HG02610 (cell line): ENCODE results near the gene FSTL3.

Experiments used
- ATAC-seq: cut with Tn5 transposase; IDR thresholded peaks from one replicate; pipeline ENCODE4 v1.9.1; 2021; ENCODE audit warnings: mild to moderate bottlenecking, moderate library complexity; ENCODE audit not compliant: unreplicated experiment

Gene FSTL3

GRCh38 chr19:644789-645188 is 31.4 kb upstream of the FSTL3 start:
- ATAC-seq, result no peak

GRCh38 chr19:645912-646778 is 30.0 kb upstream of the FSTL3 start:
- no peak for ATAC-seq

DNA sequence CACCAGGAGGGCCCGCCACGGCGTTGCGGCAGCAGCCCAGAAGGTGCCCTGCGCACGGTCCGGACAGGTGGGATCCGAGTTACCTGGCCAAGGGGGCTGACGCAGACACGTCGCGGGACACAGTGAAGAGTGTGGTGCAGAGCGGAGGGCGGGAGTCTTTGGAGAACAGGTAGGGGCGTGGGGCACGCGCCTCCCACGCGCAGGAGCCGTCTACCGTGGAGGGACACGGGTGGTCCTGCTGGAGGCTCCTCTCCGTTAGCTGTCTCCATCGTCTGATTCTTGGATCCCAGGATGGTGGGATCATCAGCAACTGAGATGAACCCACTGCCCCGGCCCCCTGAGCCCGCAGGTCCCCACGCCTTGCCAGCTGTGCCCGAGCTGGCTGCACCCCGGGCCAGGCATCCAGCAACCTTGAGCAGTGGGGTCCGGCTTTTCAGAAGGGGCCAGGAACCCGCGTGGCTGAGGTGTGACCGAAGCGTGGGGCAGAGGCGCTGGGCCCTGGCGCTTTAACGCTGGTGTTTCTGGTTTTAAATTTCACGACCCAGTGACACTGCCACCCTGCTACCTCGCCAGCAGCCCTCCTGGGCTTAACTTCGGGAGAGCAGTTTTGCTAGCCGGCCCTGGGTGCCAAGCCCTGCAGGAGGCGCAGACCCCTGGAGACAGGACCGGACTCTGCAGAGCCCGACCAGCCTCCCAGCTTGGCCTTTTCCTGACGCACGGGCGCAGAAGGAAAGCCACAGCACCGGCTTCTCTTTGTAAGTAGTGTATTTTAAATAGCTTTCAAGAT is 29.2 kb upstream of the FSTL3 start:
- no peak for ATAC-seq

GRCh38 chr19:647566-648284 is 28.5 kb upstream of the FSTL3 start:
- ATAC-seq, result no peak

GRCh38 chr19:648305-648704 is 27.9 kb upstream of the FSTL3 start:
- no peak for ATAC-seq

GRCh38 chr19:648904-649801 is 27.0 kb upstream of the FSTL3 start:
- ATAC-seq, result no peak

- ATAC-seq, result no peak
Observed at GRCh38 chr19:650121-650520, 26.1 kb upstream of the FSTL3 start.

DNA sequence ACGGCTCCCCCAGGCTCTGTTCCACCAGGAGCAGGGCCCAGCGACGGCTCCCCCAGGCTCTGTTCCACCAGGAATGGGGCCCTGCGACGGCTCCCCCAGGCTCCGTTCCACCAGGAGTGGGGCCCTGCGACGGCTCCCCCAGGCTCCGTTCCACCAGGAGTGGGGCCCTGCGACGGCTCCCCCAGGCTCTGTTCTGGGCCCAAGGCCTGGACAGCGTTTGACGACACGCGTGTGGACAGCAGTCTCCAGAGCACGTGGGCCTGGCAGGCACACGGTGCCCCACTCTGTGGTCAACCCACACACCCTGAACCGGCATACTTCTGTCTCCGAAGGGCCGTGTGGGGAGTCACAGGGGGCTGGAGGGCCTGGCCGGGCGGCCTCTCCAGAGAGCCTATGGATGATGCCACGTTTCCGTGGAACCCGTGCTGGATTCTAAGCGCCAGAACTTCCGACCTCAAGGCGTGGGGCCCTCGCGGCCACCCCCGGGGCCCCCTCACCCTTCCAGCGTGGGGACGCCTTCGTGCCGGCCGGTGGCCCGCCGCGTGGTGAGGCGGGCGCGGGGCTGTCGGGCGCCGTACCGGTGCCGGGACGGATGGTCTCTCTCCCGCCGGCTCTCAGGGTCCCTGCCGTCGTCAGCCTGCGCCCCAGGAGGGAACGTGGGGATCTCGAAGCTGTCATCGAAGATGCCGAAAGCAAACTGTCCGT is 24.9 kb upstream of the FSTL3 start:
- ATAC-seq, result no peak

DNA sequence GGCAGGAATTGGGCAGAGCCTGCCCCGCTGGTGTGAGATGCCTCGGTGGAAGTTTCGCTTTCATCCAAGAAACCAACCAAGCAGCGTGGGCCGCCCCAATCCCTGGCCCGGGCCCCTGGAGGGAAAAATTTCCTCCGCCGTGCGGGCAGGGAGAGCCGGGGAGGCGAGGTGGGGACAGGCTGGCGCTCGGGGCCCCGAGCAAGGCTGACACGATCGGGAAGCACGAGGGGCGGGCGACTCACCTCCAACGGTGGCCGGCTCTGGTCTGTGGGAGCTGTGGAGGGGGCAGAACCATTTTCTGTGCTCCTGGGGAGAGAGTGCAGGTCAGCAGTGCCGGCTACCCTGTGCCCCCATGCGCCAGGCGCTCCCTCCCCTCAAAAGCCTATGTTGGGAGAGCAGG is 24.2 kb upstream of the FSTL3 start:
- ATAC-seq, result no peak

DNA sequence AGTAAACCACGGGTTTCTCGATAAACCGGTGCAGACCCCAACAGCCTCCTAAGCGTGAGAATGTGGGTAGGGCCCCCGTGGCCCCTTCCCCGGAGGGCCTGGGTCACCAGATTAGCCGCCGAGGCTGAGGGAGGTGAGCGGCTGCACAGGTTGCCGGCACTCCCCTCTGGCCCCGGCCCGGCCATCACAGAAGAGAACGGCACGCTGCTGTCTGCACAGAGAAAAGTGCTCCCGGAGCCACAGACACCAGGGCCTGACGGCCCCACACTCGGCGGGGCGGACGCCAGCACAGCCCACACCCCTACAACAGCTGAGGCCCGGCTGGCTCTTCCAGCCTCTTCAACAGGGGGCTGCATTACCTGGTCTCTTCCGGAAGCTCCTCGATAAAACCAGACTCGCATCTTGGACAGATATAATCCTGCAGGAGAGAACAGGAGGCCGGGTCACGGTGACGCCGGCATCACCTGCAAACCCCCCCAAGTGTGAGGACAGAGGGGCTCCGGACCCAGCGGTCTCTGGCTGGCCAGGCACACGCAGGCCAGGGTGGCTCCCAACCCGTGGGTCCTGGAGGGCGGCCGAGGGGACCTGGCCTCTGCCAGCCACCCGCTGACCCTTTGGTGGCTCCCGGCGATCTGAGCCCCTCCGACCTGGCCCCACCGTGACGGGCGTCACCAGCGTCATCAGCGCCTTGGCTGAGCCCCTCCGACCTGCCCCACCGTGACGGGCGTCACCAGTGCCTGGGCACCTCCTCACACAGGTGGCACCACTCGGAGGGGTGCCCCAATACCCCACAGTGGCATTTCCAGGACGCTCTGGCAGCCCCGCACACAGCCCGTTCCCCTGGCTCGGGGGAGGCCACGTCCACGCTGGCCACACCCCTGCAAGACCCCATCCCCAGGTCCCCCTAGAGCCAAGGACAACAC is 23.5 kb upstream of the FSTL3 start:
- ATAC-seq, result no peak

GRCh38 chr19:653425-653824 is 22.8 kb upstream of the FSTL3 start:
- no peak for ATAC-seq

DNA sequence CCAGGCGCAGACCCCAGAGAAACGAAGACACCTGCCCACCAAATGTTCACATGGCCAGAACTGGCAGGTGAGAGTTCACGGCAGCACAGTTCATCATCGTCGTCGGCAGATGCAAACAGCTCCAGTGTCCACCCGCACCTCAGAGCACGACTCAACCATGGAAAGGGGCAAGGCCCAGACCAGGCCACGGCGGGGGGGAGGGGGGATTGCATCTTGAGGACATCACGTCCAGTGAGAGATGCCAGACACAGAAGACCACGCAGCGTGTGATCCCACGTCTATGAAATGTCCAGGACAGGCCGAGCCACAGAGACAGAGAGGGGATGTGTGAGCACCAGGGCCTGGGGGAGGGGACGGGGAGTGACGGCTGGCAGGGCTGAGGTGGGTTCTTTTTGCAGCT is 20.5 kb upstream of the FSTL3 start:
- no peak for ATAC-seq

GRCh38 chr19:656751-657559 is 19.2 kb upstream of the FSTL3 start:
- ATAC-seq, result no peak

GRCh38 chr19:657611-658010 is 18.6 kb upstream of the FSTL3 start:
- no peak for ATAC-seq

DNA sequence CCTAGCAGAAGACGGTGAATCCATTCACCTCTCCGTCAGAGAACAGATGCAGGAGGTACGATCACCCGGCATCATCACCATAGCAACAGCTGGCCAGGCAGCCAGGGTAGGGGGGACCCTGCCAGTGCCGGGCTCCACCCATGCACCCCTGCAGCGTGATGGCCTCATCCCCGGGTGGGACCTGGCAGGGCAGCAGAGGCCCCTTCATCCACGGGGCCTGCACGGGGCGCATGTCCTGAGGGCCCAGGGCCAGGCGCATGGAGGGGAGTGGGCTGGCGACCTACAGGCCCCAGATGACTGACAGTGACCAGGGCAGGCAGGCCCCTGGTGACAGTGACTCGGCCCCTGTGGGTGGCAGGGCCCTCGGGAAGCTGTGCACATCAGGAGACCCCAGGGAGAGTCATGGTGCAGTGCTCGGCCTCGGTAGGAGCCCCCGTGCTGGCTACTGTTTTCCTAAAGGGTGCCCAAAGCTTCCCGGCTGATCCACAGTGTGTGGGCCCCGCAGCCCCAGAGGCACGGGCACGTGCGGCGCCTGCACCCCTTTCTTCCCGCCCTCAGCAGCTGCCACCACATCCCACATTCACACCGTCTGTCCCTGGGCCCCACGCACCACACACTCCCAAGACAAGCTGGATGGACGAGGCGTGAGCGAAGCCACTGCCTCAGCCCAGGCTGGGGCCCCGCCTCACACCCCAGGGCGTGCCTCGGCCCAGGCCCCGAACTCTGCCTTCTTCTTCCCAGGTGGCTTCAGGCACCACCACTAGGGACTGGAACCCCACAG is 17.9 kb upstream of the FSTL3 start:
- no peak for ATAC-seq

GRCh38 chr19:658916-659839 is 17.0 kb upstream of the FSTL3 start:
- no peak for ATAC-seq
